ENCODE measurements around the gene KLHL5.
A peak's percentile ranks its signal among the peaks of the same experiment; 100 is the strongest.

KLHL5 gene

GRCh38 chr4:39036172-39036571 is 25.9 kb upstream of the KLHL5 start:
- no peak for TF ChIP-seq CTCF (IDR thresholded peaks at IDR 0.05; ENCODE audit: control insufficient read depth, extremely low read depth, insufficient read depth)
- H3K4me3 ChIP-seq (ENCODE audit: low read depth, low read length), result no peak overlapping the region
- no peak for DNase-seq (ENCODE audit: low read depth)

DNA sequence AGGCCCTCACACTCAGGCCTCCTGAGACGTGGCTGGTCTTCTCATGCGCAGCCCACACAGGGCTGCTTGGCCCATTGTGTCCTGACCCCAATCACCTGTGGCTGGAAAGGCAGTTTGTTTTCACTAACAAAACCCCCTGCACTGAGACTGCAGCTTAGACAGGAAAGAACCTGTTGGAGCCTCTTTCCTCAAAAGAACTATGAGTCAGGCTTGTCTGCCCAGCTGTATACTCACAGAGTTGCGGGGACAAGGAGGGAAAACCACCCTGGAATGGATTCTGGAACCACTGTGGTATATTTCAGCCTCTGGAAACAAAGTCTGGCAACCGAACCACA is 24.6 kb upstream of the KLHL5 start:
- no peak for TF ChIP-seq CTCF (IDR thresholded peaks at IDR 0.05; ENCODE audit: control insufficient read depth, extremely low read depth, insufficient read depth)
- no peak overlapping the region for H3K4me3 ChIP-seq (ENCODE audit: low read depth, low read length)
- DNase-seq (ENCODE audit: low read depth), result no peak

- H3K4me3 ChIP-seq (ENCODE audit: low read depth, low read length), result no peak overlapping the region
- no peak for DNase-seq (ENCODE audit: low read depth)
- TF ChIP-seq CTCF (IDR thresholded peaks at IDR 0.05; ENCODE audit: control insufficient read depth, extremely low read depth, insufficient read depth), result no peak
These were observed 24.1 kb upstream of the KLHL5 start for GRCh38 chr4:39037941-39038340.

DNA sequence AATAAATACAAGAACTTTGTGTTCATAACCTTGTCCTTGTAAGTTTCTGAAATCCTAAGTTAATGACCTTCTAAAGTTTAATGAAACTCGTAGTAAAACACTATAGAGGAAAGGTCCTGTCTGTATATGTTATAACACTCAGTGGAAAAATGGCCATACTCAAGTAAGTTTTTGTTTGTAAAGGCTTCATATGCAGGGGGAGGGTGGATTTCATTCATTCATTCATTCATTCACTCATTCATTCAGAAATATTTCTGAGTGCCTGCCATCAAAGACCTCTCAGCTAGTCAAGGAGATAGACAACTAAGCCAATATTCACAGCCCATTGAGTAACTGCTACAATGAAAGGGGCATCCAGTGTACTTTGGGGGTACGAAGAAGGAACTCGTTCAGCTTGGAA is 22.9 kb upstream of the KLHL5 start:
- DNase-seq (ENCODE audit: low read depth), result no peak
- no peak for TF ChIP-seq CTCF (IDR thresholded peaks at IDR 0.05; ENCODE audit: control insufficient read depth, extremely low read depth, insufficient read depth)
- H3K4me3 ChIP-seq (ENCODE audit: low read depth, low read length), result no peak overlapping the region

DNA sequence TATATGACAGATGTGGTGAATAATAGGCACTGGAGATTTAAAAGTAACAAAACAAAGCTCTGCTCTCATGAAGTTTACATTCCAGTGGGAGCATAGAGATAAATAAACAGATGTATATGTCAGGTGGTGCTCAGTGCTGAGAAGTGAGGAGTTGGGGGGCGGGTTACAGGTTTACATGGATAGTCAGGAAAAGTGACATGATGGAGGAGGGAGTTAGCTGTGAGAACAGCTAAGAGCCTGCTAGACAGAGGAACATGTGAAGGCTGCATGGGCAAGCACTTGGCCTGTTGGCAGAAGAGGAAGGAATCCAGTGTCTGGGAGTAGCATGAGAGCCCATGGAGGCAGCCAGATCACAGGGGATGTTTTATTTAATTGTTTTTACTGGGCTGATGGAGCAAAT is 19.7 kb upstream of the KLHL5 start:
- no peak overlapping the region for H3K4me3 ChIP-seq (ENCODE audit: low read depth, low read length)
- no peak for TF ChIP-seq CTCF (IDR thresholded peaks at IDR 0.05; ENCODE audit: control insufficient read depth, extremely low read depth, insufficient read depth)
- DNase-seq (ENCODE audit: low read depth), result no peak

DNA sequence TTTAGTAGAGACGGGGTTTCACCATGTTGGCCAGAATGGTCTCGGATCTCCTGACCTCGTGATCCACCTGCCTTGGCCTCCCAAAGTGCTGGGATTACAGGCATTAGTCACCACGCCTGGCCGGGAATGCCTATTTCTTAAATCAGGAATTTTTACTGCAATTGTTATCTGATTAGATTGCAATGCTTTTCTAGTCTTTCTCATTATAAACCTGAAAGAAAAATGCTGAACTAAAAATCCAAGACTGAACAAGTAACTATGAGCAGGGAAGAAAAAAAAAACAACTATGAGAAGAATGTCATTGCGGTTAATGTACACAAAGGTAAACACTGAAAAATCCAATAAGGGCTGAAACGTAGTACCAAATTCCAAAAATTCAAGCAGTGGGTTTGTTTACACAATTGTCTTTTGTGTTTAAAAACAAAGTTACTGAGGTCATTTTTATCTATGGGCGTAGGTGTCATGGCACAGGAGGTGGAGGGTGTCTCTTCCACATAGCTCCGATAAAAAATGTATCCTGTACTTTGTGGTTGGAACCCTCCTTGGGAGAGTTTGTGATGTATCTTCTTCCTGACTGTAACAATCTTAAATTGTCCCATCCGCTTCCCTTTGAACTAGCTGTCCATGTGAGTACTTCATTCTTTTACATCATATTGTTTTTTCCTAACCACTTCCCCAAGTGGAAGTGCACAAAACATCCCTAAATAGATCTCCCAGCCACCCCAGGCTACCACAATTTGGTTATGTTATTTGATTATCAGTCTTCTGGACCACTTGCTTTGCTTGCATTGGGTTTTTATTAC is 18.8 kb upstream of the KLHL5 start:
- H3K4me3 ChIP-seq (ENCODE audit: low read depth, low read length), result no peak overlapping the region
- no peak for DNase-seq (ENCODE audit: low read depth)
- no peak for TF ChIP-seq CTCF (IDR thresholded peaks at IDR 0.05; ENCODE audit: control insufficient read depth, extremely low read depth, insufficient read depth)

DNA sequence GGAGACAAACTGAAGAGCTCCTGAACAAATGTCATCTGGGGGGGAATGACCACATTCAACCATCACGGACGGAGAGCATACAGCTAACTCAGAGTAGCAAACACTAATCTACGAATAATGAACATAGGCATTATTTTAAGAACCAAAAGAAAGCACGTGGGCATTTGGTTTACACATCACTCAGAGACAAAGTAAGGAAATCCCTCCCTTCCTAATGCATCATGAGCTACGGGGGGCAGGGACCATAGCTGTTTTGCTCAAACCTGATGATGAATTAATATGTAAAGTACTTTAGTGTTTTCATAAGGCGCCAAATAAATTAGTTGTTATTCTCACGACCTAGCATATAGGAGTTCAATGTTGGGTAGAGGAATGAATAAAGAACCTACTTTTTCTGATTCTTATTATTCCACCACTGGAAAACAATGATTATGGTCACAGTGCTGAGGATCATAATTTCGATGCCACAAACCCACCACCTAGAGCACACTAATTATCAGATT is 18.1 kb upstream of the KLHL5 start:
- no peak for TF ChIP-seq CTCF (IDR thresholded peaks at IDR 0.05; ENCODE audit: control insufficient read depth, extremely low read depth, insufficient read depth)

More for the DNA sequence above, 18.1 kb upstream of the KLHL5 start:
- peak overlapping the region; percentile 55 for H3K4me3 ChIP-seq (ENCODE audit: low read depth, low read length)
- DNase-seq (ENCODE audit: low read depth), result no peak
